Right renal cortex interstitium (tissue), 3 donors: ENCODE results near the gene KIFC1. TPM values are rescaled to one million over a fixed set of nuclear protein-coding genes. Genes with fewer than 3 reads are reported as not detected.
"Not testable (repeated sequence)": the region's sequence is repeated elsewhere in the genome, so short reads cannot be mapped to it uniquely, and the experiment has no call there.

Experiments used
- DNase-seq, 3 donors: peaks; one replicate each; pipeline ENCODE4 v3.0.0-alpha.2; 2013; ENCODE audit warnings: low read depth in 3 of 3, low spot score in 2 of 3
- polyA plus RNA-seq, 3 donors: library from polyadenylated mRNA; unstranded; fragments of 120-200 nt; gene quantifications; one replicate each; pipeline ENCODE4 v1.2.1, GENCODE V29; 2013; ENCODE audit not compliant: insufficient read length in 3 of 3

Gene KIFC1, protein sequence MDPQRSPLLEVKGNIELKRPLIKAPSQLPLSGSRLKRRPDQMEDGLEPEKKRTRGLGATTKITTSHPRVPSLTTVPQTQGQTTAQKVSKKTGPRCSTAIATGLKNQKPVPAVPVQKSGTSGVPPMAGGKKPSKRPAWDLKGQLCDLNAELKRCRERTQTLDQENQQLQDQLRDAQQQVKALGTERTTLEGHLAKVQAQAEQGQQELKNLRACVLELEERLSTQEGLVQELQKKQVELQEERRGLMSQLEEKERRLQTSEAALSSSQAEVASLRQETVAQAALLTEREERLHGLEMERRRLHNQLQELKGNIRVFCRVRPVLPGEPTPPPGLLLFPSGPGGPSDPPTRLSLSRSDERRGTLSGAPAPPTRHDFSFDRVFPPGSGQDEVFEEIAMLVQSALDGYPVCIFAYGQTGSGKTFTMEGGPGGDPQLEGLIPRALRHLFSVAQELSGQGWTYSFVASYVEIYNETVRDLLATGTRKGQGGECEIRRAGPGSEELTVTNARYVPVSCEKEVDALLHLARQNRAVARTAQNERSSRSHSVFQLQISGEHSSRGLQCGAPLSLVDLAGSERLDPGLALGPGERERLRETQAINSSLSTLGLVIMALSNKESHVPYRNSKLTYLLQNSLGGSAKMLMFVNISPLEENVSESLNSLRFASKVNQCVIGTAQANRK
- polyA plus RNA-seq, result 10 to 100 TPM; 34.2 to 43.3 (median 41.2) TPM

- peak; percentile 96 to 98 (median 98) for DNase-seq
These were observed at the start of gene KIFC1 for GRCh38 chr6:33391278-33391921. TSS of gene KIFC1 (plus strand) at chr6:33391823. CDS start at chr6:33391986, 163 bp downstream.

DNA sequence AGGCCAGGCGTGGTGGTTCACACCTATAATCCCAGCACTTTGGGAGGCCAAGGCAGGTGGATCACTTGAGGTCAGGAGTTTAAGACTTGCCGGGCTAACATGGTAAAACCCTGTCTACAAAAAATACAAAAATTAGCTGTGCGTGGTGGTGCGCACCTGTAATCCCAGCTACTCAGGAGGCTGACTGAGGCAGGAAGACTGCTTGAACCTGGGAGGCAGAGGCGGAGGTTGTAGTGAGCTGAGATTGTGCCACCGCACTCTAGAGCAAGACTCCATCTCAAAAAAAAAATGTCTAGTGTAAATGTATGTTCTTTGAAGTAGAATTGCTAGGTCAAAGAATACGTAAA is 48.0 kb upstream of the KIFC1 start:
- DNase-seq, result not testable (repeated sequence)

GRCh38 chr6:33343953-33344611 is 47.5 kb upstream of the KIFC1 start:
- DNase-seq, result no peak

DNA sequence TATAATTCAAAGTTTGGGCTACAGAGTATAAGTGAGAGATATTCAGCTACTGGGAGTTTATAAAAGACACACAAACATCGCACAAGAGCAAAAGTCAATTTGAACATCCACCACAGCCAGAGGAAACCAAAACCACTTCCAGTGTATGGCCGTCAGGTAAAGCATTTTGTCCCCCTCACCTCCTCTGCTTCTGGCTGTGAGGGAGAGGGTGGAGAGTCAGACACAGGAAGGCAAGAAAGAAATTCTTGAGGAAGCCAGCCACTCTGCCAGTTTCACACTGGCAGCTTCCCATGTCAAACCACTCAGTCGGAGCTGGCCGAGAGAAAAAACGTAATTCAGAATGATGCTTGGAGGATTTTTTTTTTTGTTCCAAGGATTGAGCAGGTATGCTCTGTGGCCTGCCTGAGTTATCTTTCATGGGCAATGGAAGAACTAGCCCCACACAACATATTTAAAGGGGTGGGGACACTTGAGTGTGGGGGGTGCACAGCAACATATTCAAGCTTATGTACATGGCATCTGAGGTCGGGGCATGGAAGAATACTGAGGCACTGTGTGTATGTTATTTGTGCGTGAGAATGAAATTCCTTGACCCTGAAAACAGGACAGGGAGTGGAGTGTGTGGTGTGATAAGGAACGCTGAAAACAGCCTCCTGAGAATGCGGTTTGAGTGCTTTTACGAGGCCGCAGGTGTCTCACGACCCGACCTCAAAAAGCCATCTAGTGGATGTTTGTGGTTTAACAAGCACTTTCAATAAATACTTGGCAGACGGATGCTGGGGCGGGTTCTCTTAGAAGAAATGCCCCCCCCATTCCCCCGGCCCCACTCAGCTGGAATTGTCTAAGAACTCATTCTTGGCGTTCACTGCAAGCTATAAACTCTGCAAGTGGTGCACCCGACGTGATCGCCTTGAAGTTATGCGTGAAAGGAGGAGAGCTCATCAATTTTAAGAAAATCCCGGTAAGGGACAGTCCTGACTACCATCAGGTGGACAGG is 46.6 kb upstream of the KIFC1 start:
- DNase-seq, result peak in 2 of 3 donors; percentile 37 to 40

DNA sequence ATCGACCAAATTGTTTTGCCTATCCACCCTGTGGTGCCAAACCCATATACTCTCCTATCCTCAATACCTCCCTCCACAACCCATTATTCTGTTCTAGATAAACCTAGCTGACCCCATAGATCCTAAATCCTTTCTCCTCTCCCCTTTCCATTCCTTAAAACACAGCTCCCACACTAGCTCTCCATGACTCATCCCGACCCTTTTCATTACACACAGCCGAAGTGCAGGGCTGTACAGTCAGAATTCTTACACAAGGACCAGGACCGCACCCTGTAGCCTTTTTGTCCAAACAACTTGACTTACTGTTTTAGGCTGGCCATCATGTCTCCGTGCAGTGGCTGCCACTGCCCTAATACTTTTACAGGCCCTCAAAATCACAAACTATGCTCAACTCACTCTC is 44.7 kb upstream of the KIFC1 start:
- DNase-seq, result not testable (repeated sequence)

DNA sequence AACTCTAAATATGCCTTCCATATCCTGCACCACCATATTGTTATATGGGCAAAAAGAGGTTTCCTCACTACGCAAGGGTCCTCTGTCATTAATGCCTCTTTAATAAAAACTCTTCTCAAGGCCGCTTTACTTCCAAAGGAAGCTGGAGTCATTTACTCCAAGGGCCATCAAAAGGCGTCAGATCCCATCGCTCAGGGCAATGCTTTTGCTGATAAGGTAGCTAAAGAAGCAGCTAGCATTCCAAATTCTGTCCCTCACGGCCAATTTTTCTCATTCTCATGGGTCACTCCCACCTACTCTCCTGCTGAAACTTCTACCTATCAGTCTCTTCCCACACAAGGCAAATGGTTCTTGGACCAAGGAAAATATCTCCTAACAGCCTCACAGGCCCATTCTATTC is 43.8 kb upstream of the KIFC1 start:
- DNase-seq, result no peak

DNA sequence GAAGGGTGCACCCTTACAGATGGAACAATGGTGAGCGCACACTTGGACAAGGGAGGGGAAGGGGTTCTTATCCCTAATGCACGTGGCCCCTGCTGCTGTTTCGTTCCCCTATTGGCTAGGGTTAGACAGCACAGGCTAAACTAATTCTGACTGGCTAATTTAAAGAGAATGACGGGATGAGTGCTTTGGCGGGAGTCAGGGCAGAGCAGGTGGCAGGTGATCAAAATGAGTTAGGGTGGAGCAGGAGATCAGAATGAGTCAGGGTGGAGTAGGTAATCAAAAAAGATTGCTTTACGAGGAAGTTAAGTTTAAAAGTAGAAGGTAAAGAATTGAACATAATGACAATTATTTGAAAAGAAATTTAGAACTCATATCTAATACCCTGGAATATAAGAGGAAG is 35.8 kb upstream of the KIFC1 start:
- not testable (repeated sequence) for DNase-seq

DNA sequence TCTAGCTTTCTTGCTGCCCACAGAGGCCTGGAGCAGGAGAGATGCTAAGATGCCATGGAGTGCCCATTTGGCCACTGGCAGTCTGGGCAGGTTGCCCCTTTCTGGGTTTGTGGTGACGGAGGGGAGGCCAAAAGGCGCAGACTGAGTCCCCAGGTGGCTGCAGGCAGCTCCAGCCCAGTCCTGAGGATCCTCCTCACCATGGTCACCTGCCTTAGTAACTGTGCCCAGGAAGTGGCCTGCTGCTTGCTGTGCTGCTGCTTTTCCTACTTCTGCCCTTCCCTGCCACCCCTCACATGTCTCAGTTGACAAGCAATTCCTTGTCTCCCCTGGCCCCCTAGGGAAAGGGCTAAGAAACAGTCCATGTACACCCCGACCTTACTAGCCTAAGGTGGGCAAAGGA is 35.3 kb upstream of the KIFC1 start:
- DNase-seq, result no peak

DNA sequence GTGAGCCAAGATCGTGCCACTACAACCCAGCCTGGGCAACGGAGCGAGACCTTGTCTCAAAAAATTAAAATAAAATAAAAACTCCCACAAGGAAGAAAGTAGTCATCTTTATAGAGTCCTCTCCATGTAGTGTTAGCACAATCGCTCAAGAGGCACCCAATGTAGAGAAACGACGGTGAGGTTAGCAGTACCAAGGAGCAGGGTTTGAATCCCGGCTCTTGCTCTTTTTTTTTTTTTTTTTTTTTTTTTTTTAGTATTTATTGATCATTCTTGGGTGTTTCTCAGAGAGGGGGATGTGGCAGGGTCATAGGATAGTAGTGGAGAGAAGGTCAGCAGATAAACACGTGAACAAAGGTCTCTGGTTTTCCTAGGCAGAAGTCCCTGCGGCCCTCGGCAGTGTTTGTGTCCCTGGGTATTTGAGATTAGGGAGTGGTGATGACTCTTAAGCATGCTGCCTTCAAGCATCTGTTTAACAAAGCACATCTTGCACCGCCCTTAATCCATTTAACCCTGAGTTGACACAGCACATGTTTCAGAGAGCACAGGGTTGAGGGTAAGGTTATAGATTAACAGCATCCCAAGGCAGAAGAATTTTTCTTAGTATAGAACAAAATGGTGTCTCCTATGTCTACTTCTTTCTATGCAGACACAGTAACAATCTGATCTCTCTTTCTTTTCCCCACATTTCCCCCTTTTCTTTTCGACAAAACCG is 34.3 kb upstream of the KIFC1 start:
- DNase-seq, result not testable (repeated sequence)

GRCh38 chr6:33359331-33359730 is 32.3 kb upstream of the KIFC1 start:
- no peak for DNase-seq

DNA sequence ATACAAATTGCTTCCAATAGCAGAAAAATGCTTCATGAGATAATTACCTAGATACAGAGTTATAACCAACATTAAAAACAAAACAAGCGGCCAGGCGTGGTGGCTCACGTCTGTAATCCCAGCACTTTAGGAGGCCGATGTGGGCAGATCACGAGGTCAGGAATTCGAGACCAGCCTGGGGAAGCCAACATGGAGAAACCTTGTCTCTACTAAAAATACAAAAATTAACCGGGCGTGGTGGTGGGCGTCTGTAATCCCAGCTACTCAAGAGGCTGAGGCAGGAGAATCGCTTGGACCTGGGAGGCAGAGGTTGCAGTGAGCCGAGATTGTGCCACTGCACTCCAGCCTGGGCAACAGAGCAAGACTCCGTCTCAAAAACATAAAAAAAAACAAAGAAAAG is 28.1 kb upstream of the KIFC1 start:
- not testable (repeated sequence) for DNase-seq

DNA sequence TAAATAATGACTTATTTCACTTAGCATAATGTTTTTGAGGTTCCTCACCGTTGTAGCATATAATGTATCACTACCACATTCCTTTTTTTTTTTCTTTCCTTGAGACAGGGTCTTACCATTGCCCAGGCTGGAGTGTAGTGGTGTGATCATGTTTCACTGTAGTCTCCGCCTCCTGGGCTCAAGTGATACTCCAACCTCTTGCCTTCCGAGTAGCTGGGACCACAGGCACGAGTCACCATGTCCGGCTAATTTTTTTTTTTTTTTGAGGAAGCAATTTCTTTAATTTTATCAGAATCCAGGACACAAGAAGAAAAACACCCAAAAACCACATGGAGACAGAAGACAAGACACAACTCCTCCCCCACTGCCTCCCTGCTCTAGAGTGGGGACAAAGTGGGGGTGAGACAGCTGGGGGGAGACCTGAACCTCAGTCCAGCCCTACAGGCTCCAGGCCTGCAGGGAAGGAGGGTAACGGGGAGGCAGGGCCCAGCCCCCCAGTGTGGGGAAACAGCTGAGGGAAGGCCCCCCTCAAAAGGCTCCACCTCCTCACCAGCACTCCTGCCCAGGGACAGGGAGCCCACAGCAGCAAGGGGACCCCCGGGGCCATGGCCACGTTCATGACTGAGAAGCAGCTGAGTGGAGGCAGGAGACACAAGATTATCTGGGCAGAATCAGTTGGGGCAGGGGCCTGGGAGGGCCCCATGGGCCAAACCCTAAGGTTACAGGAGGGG is 27.0 kb upstream of the KIFC1 start:
- peak in 2 of 3 donors; percentile 47 to 50 for DNase-seq

DNA sequence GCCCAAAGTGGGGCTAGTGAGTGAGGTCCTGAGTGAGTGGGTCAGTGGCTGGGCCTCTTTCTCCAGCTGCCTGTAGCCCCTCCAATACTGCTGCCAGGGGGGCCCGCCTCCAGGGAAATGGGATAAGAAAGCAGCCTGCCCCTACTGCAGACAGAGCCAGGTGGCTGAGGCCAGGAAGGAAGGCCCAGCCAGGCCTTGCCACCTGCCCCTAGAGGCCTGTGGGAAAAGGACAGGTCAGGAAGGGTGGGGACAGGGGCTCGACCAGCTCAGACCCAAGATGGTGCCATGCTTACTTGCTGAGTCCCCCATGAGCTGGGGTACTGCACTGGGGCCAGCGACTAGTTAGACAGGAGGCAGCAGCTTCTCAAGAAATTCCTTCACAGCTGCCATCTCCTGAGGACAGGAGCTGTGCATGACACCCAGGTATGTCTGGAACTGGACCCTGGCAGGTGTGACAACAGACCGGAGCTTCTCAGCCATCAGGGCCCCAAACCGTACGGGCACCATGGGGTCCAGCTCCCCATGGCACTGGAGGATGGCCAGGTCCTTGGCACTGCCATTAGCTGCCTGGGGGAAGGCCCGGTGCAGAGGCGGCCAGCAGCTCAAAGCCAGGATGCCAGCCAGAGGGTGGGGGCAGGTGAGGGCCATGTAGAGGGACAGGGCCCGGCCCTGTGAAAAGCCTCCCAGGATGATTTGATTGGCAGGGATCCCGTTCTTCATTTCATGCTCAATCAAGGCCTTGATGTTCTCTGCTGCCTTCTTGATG is 26.2 kb upstream of the KIFC1 start:
- not testable (repeated sequence) for DNase-seq

- DNase-seq, result no peak
These were observed 24.5 kb upstream of the KIFC1 start for GRCh38 chr6:33367009-33367714.

- DNase-seq, result not testable (repeated sequence)
These were observed 24.0 kb upstream of the KIFC1 start for GRCh38 chr6:33367715-33368025.

GRCh38 chr6:33371901-33372300 is 19.7 kb upstream of the KIFC1 start:
- not testable (repeated sequence) for DNase-seq

DNA sequence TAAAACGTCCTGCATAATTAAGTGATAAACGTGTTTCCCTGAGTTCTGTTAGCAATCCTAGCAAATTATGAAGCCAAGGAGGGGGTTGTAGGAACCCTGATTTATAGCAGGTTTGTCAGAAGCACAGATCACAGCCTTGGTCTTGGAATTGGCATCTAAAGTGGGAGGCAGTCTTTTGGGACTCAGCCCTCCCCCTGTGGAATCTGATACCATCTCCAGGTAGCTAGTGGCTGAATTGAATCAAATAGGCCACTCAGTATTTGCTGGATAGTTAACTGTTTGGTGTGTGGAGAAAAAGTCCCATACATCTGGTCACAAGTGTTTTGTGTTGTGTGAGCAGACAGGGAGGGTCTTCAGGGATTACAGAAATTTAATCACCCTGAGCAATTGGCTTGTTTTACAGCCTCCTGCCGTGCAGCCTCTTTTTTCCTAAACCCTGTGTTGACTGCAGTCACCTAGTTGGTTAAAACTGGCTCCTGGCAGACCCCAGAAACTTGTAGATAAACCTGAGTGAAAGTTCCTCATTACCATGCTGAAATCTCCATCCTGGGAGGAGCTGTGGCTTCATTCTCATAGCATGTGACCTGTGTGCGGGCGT is 19.0 kb upstream of the KIFC1 start:
- DNase-seq, result no peak
